ENCODE results near the gene TH.

Gene TH

DNA sequence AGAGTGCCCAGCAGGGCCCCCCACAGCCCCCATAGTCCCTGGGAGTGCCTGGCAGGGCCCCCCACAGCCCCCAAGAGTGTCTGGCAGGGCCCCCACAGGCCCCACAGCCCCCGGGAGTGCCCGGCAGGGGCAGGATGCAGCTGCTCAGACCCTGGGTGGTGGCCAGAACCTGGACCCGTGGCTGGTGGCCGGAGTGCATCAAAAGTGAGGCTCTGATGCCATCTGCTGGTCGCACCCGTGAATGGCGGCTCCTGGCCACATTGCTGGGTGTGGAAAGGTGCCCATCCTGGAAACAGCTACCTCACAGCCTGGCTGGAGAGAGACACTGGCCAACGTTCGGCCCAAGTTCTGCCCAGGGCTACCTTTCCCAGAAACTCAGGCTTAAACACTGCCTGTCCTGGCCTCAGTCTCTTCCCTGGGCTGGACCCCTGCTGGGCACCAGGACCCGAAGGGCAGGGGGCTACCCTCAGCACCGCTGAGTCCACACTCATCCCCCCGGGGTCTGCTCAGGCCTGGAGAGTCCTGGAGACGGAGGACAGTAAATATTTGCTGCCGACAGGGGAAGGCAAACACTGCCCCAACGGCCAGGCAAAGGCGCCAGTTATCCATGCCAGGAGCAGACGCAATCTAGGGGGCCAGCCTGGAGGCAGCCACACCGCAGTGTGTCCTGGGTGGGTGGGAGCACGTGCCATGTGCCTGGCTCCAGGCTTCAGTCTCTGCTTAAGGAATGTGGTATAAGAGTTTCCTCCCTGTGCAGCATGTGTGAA is 15.0 kb downstream of the TH start:
- H3K36me3 ChIP-seq (ENCODE audit: insufficient read depth, low read length): no peaks in the 10 kb centered on the region
- 0 out of 2 replicates have a peak, but pooled peaks cover 6% of the 10 kb centered on the region for H3K27me3 ChIP-seq (ENCODE audit: insufficient read depth, low read length)
- H3K4me1 ChIP-seq (ENCODE audit: insufficient read depth, low read length, severe bottlenecking): no peaks in the 10 kb centered on the region
- no peak overlapping the region for H3K4me3 ChIP-seq (ENCODE audit: low read depth, low read length, poor library complexity, severe bottlenecking)
- no peak overlapping the region for H3K9ac ChIP-seq (ENCODE audit: low read length)
- no peak overlapping the region for H3K4me2 ChIP-seq (ENCODE audit: low read length)
- H3K9me2 ChIP-seq (ENCODE audit: low read depth, low read length): no peaks in the 10 kb centered on the region
- H3K27ac ChIP-seq (ENCODE audit: low read depth, low read length, poor library complexity, severe bottlenecking): no peak overlapping the region
- no peaks in the 10 kb centered on the region for H4K20me1 ChIP-seq (ENCODE audit: insufficient read depth, low read length)
- no peaks in the 10 kb centered on the region for H3K9me3 ChIP-seq (ENCODE audit: low read length)
- H3F3A ChIP-seq (ENCODE audit: insufficient read depth, low read length): no peaks in the 10 kb centered on the region
- no peaks in the 10 kb centered on the region for H3K79me2 ChIP-seq (ENCODE audit: insufficient read depth, low read length)
- no peak overlapping the region for H2AFZ ChIP-seq (ENCODE audit: low read length)
- no peak for TF ChIP-seq EZH2 (IDR thresholded peaks at IDR 0.05; ENCODE audit: borderline replicate concordance, low read length)
- TF ChIP-seq CTCF (IDR thresholded peaks at IDR 0.05; ENCODE audit: low read length): peak; percentile 77

DNA sequence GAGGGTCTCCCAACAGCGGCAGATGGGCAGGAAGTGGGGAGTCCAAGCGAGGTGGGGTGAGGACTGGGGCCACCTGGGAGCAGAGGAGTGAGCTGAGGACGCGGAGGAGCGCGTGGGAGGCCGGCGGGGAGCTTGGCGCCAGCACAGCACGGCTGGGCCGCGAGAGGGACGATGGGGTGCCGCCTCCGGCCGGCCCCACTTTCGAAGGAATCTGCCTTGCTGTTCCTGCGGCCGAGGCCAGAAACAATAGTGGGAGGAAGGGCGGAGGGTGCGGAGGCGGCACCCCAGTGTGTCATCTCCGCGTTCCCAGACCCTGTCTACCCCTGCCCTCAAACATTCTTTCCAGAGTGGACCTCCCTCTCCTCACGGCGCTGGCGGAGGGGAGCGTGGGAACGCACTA is 16.1 kb downstream of the TH start:
- Histone ChIP-seq H3K9ac (ENCODE audit: low read length) (no peak overlapping the region), H3K27ac (ENCODE audit: low read depth, low read length, poor library complexity, severe bottlenecking) (no peak overlapping the region), H3K27me3 (ENCODE audit: insufficient read depth, low read length) (0 out of 2 replicates have a peak, but pooled peaks cover 6% of the 10 kb centered on the region), H3K36me3 (ENCODE audit: insufficient read depth, low read length) (no peaks in the 10 kb centered on the region), H3K4me1 (ENCODE audit: insufficient read depth, low read length, severe bottlenecking) (no peaks in the 10 kb centered on the region), H3K4me3 (ENCODE audit: low read depth, low read length, poor library complexity, severe bottlenecking) (no peak overlapping the region), H3K9me2 (ENCODE audit: low read depth, low read length) (no peaks in the 10 kb centered on the region), H3K4me2 (ENCODE audit: low read length) (no peak overlapping the region), H3K9me3 (ENCODE audit: low read length) (no peaks in the 10 kb centered on the region), H3K79me2 (ENCODE audit: insufficient read depth, low read length) (no peaks in the 10 kb centered on the region), H3F3A (ENCODE audit: insufficient read depth, low read length) (no peaks in the 10 kb centered on the region), H4K20me1 (ENCODE audit: insufficient read depth, low read length) (no peaks in the 10 kb centered on the region), H2AFZ (ENCODE audit: low read length) (no peak overlapping the region)
- no peak for TF ChIP-seq EZH2 (IDR thresholded peaks at IDR 0.05; ENCODE audit: borderline replicate concordance, low read length)
- no peak for TF ChIP-seq CTCF (IDR thresholded peaks at IDR 0.05; ENCODE audit: low read length)

- Histone ChIP-seq H3K27ac (ENCODE audit: low read depth, low read length, poor library complexity, severe bottlenecking) (no peak overlapping the region), H3K9ac (ENCODE audit: low read length) (no peak overlapping the region), H3K9me2 (ENCODE audit: low read depth, low read length) (no peaks in the 10 kb centered on the region), H3K4me1 (ENCODE audit: insufficient read depth, low read length, severe bottlenecking) (no peaks in the 10 kb centered on the region), H3K27me3 (ENCODE audit: insufficient read depth, low read length) (0 out of 2 replicates have a peak, but pooled peaks cover 6% of the 10 kb centered on the region), H3K9me3 (ENCODE audit: low read length) (no peaks in the 10 kb centered on the region), H4K20me1 (ENCODE audit: insufficient read depth, low read length) (no peaks in the 10 kb centered on the region), H3K4me2 (ENCODE audit: low read length) (no peak overlapping the region), H3K4me3 (ENCODE audit: low read depth, low read length, poor library complexity, severe bottlenecking) (no peak overlapping the region), H3K79me2 (ENCODE audit: insufficient read depth, low read length) (no peaks in the 10 kb centered on the region), H3F3A (ENCODE audit: insufficient read depth, low read length) (no peaks in the 10 kb centered on the region), H2AFZ (ENCODE audit: low read length) (no peak overlapping the region), H3K36me3 (ENCODE audit: insufficient read depth, low read length) (no peaks in the 10 kb centered on the region)
- TF ChIP-seq CTCF (IDR thresholded peaks at IDR 0.05; ENCODE audit: low read length) (no peak), EZH2 (IDR thresholded peaks at IDR 0.05; ENCODE audit: borderline replicate concordance, low read length) (no peak)
Observed at GRCh38 chr11:2154889-2155288, 16.7 kb downstream of the TH start.
